HepG2 (cell line): ENCODE results near the gene XPR1. TPM values are rescaled to one million over a fixed set of nuclear protein-coding genes. Genes with fewer than 3 reads are reported as not detected.

Source experiments
- ATAC-seq: fragments of 200-7000 bp; cut with Tn5 transposase; 3 replicates; pipeline ENCODE4 v1.9.1; 2020; ENCODE audit warnings: mild to moderate bottlenecking, moderate library complexity
- BruUV-seq: library from RNA; stranded (reverse); fragments of 400-500 nt; replicated peaks from 2 replicates; lab custom pipeline; 2021; lab: Mats Ljungman, UMichigan
- CTCF ChIA-PET: fragments of 300-600 bp; formaldehyde crosslinking; extraction: SDS; loops from one replicate; lab custom pipeline; 2021; ENCODE audit warnings: low total read pairs, inconsistent platforms, low intra/inter-chr PET ratio; lab: Yijun Ruan, JAX
- POLR2A ChIA-PET: fragments of 350-600 bp; sonication (Branson Sonifier 250); formaldehyde crosslinking; loops from one replicate; lab custom pipeline; 2020; ENCODE audit warnings: antibody characterized with exemption, inconsistent platforms; lab: Yijun Ruan, JAX
- DNase-seq: peaks from one replicate; pipeline ENCODE4 v3.0.0-alpha.2; 2015; ENCODE audit warnings: low spot score
- FAIRE-seq: peaks from 3 replicates; lab custom pipeline; 2011; peaks lifted over from hg19 to GRCh38; lab: Jason Lieb, UNC
- H2AFZ ChIP-seq: one replicate; pipeline ENCODE4 v1.6.1; 2011; ENCODE audit warnings: low read length, inconsistent platforms
- H3K27ac ChIP-seq: fragments of 300-600 bp; 3 replicates; pipeline ENCODE4 v1.8.0; 2011; ENCODE audit warnings: mixed run types, mild to moderate bottlenecking, mixed read lengths, low read length, inconsistent platforms; ENCODE audit not compliant: insufficient read depth; ENCODE audit errors: extremely low read length
- H3K27me3 ChIP-seq, 2 experiments: fragments of 200-600 bp in 1 of 2; 2 replicates in 1 of 2; 3 replicates in 1 of 2; pipeline versions ENCODE4 v1.6.0 to v1.8.0; 2011; ENCODE audit warnings: low read length in 2 of 2, mild to moderate bottlenecking in 2 of 2, moderate library complexity in 2 of 2, inconsistent platforms in 1 of 2; ENCODE audit not compliant: insufficient read depth in 2 of 2, control insufficient read depth in 1 of 2
- H3K36me3 ChIP-seq, 2 experiments: fragments of 200-600 bp in 1 of 2; replicated peaks in 1 of 2; 2 replicates in 1 of 2; 3 replicates in 1 of 2; pipeline versions ENCODE4 v1.5.1 to v1.8.0; 2011; ENCODE audit warnings: low read length in 2 of 2, inconsistent platforms in 1 of 2; ENCODE audit not compliant: insufficient read depth in 2 of 2, control insufficient read depth in 1 of 2
- H3K4me1 ChIP-seq: 2 replicates; pipeline ENCODE4 v1.5.1; 2012; ENCODE audit warnings: low read length, inconsistent platforms; ENCODE audit not compliant: insufficient read depth
- H3K4me2 ChIP-seq: 2 replicates; pipeline ENCODE4 v1.6.0; 2011; ENCODE audit warnings: low read depth, low read length, inconsistent platforms
- H3K4me3 ChIP-seq, 3 experiments: fragments of 200-600 bp in 1 of 3; sonication (generic), shearing (Covaris generic) in 1 of 3; replicated peaks in 1 of 3; 2 replicates each; pipeline ENCODE4 v1.5.1; 2011 to 2016; ENCODE audit warnings: low read length in 3 of 3, inconsistent platforms in 2 of 3, low read depth in 2 of 3, mild to moderate bottlenecking in 2 of 3, control low read depth in 1 of 3, mixed read lengths in 1 of 3; ENCODE audit not compliant: insufficient read depth in 1 of 3
- H3K79me2 ChIP-seq: one replicate; pipeline ENCODE4 v1.6.1; 2011; ENCODE audit warnings: low read length, inconsistent platforms; ENCODE audit not compliant: insufficient read depth
- H3K9ac ChIP-seq: 2 replicates; pipeline ENCODE4 v1.6.0; 2011; ENCODE audit warnings: mild to moderate bottlenecking, low read depth, low read length, inconsistent platforms; ENCODE audit not compliant: insufficient read depth
- H3K9me3 ChIP-seq: 2 replicates; pipeline ENCODE4 v1.5.1; 2012; ENCODE audit warnings: mild to moderate bottlenecking, low read length
- H4K20me1 ChIP-seq: 2 replicates; pipeline ENCODE4 v1.6.0; 2011; ENCODE audit warnings: inconsistent platforms, mild to moderate bottlenecking, low read length, moderate library complexity; ENCODE audit not compliant: insufficient read depth
- CC2D1A ChIP-seq: sonication (generic); formaldehyde crosslinking; IDR thresholded peaks from 2 replicates; pipeline ENCODE4 v1.8.1; 2023; ENCODE audit warnings: mild to moderate bottlenecking, missing genetic modification reagents
- CEBPB ChIP-seq: IDR thresholded peaks from 2 replicates; pipeline ENCODE4 v1.6.1; 2011; ENCODE audit warnings: low read depth, low read length, improper control_type of control experiment, borderline replicate concordance
- GMEB1 ChIP-seq: sonication (generic); formaldehyde crosslinking; IDR thresholded peaks from 2 replicates; pipeline ENCODE4 v1.5.1; 2020; ENCODE audit warnings: missing genetic modification reagents, mild to moderate bottlenecking, borderline replicate concordance
- POGZ ChIP-seq: sonication (generic); formaldehyde crosslinking; IDR thresholded peaks from 2 replicates; pipeline ENCODE4 v1.4.0; 2020; ENCODE audit warnings: mild to moderate bottlenecking, missing genetic modification reagents
- PREB ChIP-seq: sonication (generic); formaldehyde crosslinking; IDR thresholded peaks from 2 replicates; pipeline ENCODE4 v1.4.0; 2020; ENCODE audit warnings: missing genetic modification reagents
- PRMT3 ChIP-seq: sonication (generic); formaldehyde crosslinking; IDR thresholded peaks from 2 replicates; pipeline ENCODE4 v1.8.1; 2022; ENCODE audit warnings: low read depth, mild to moderate bottlenecking, moderate library complexity, missing genetic modification reagents, borderline replicate concordance
- RXRB ChIP-seq: IDR thresholded peaks from 2 replicates; pipeline ENCODE4 v1.6.1; 2016; ENCODE audit warnings: borderline replicate concordance, missing genetic modification reagents, missing compliant biosample characterization
- TCF12 ChIP-seq, 2 experiments: fragments of 450-650 bp in 1 of 2; sonication (generic) in 1 of 2; formaldehyde crosslinking in 1 of 2; IDR thresholded peaks; 2 replicates each; pipeline versions ENCODE4 v1.6.1 to v1.8.0; 2017 to 2022; ENCODE audit warnings: antibody characterized with exemption in 1 of 2, mild to moderate bottlenecking in 1 of 2, missing genetic modification reagents in 1 of 2, moderate library complexity in 1 of 2
- YEATS2 ChIP-seq: sonication (generic); formaldehyde crosslinking; IDR thresholded peaks from 2 replicates; pipeline ENCODE4 v1.4.0; 2020; ENCODE audit warnings: missing genetic modification reagents, borderline replicate concordance
- ZNF124 ChIP-seq: sonication (generic); formaldehyde crosslinking; IDR thresholded peaks from 2 replicates; pipeline ENCODE4 v1.4.0; 2020; ENCODE audit warnings: missing genetic modification reagents
- ZNF335 ChIP-seq: sonication (generic); formaldehyde crosslinking; IDR thresholded peaks from 2 replicates; pipeline ENCODE4 v1.4.0; 2020; ENCODE audit warnings: missing genetic modification reagents
- ZNF362 ChIP-seq: sonication (generic); formaldehyde crosslinking; IDR thresholded peaks from 2 replicates; pipeline ENCODE4 v1.4.0; 2020; ENCODE audit warnings: missing genetic modification reagents, mild to moderate bottlenecking, borderline replicate concordance
- ZNF773 ChIP-seq: sonication (generic); formaldehyde crosslinking; IDR thresholded peaks from 2 replicates; pipeline ENCODE4 v1.4.0; 2020; ENCODE audit warnings: missing genetic modification reagents, borderline replicate concordance
- ZZZ3 ChIP-seq: sonication (generic); formaldehyde crosslinking; IDR thresholded peaks from 2 replicates; pipeline ENCODE4 v1.4.0; 2020; ENCODE audit warnings: missing genetic modification reagents, mild to moderate bottlenecking, borderline replicate concordance
- WGBS: methylation state at CpG from one replicate; pipeline ENCODE4 v1.1.6; 2017; ENCODE audit warnings: low lambda C conversion rate; 5-methylcytosine and 5-hydroxymethylcytosine counted together
- in situ Hi-C: cut with HindIII; loops from 2 replicates; pipeline ENCODE4 v1.10.0; 2017; ENCODE audit warnings: low pct_unique_long_range_greater_than_20kb; ENCODE audit not compliant: extremely low pct_ligation_motif_present
- intact Hi-C: fragments of 100-400 bp; cut with micrococcal nuclease; formaldehyde crosslinking; loops from one replicate; pipeline ENCODE4 v1.10.0; 2022; ENCODE audit not compliant: unreplicated experiment
- polyA plus RNA-seq, 8 experiments: library from polyadenylated mRNA; depleted of rRNA in 3 of 8; stranded (reverse) in 7 of 8; unstranded in 1 of 8; fragments of >200 nt; fragmentation: Illumina TruSeq in 4 of 8; extraction: Trizol in 4 of 8; gene quantifications; 2 replicates each; pipeline versions ENCODE4 v1.2.1 to v1.2.3, GENCODE V29; 2011 to 2016; ENCODE audit warnings: low read depth in 4 of 8, missing spikeins in 1 of 8, mixed read lengths in 1 of 8; ENCODE audit not compliant: insufficient read depth in 1 of 8
- total RNA-seq, 5 experiments: library from RNA; depleted of rRNA; stranded (reverse); fragments of >200 nt; fragmentation: Illumina TruSeq; extraction: Trizol; gene quantifications; 2 replicates each; pipeline ENCODE4 v1.2.3, GENCODE V29; 2016; ENCODE audit warnings: low read depth in 1 of 5

Gene XPR1
- total and polyA plus RNA-seq, 2 of the 13 experiments (the other 11 are each of a cell fraction or from before 2014, with no cell fraction given) = 22.3 to 23.6 TPM

- BruUV-seq = no TSS peak
- H3K4me1 ChIP-seq = peaks cover 38% of the 10 kb centered on the region
- H3K4me3 ChIP-seq = no peak overlapping the region
- WGBS = 50% methylated on average over 7 of the region's 9 CpGs
- TF ChIP-seq CC2D1A (no peak), ZNF773 (CRISPR knock-in tag) (no peak), PREB (CRISPR knock-in tag) (no peak), ZNF362 (CRISPR knock-in tag) (no peak), ZNF335 (no peak), ZZZ3 (CRISPR knock-in tag) (no peak), TCF12 (IDR thresholded peaks at IDR 0.05) (no peak), TCF12 (CRISPR knock-in tag; IDR thresholded peaks at IDR 0.05) (no peak), RXRB (CRISPR knock-in tag) (no peak), ZNF124 (CRISPR knock-in tag) (no peak), POGZ (CRISPR knock-in tag) (no peak), PRMT3 (CRISPR knock-in tag) (no peak), CEBPB (no peak), GMEB1 (CRISPR knock-in tag) (no peak), YEATS2 (CRISPR knock-in tag) (no peak)
- ChIA-PET CTCF (no interaction called here), POLR2A (no interaction called here)
- H3K27me3 ChIP-seq = peaks cover 5 to 25% of the 10 kb centered on the region in 2 experiments
- no peaks in the 10 kb centered on the region for H3K79me2 ChIP-seq
- ATAC-seq (no peak), FAIRE-seq (no peak), DNase-seq (no peak)
- no peak overlapping the region for H3K9ac ChIP-seq
- no peaks in the 10 kb centered on the region for H3K9me3 ChIP-seq
- intact Hi-C loops (no loop called here), in situ Hi-C loops (no loop called here)
- H3K4me2 ChIP-seq = no peak overlapping the region
- H4K20me1 ChIP-seq = no peaks in the 10 kb centered on the region
- H2AFZ ChIP-seq = no peak overlapping the region
- H3K36me3 ChIP-seq = no peaks in the 10 kb centered on the region
- no peak overlapping the region for H3K27ac ChIP-seq
Observed at GRCh38 chr1:180919183-180919700, 287.4 kb downstream of the XPR1 start.
